K562 (cell line): ENCODE measurements around the gene YPEL3. TPM values are rescaled to one million over a fixed set of nuclear protein-coding genes. Genes with fewer than 3 reads are reported as not detected.
A peak's percentile ranks its signal among the peaks of the same experiment; 100 is the strongest.

Experiments used
- AFF4 ChIP-seq: sonication (generic); formaldehyde crosslinking; IDR thresholded peaks from 2 replicates; pipeline ENCODE4 v1.8.0; 2023; ENCODE audit warnings: mild to moderate bottlenecking, missing genetic modification reagents
- CREB3L1 ChIP-seq: fragments of 450-650 bp; IDR thresholded peaks from 2 replicates; pipeline ENCODE4 v1.6.1; 2014; ENCODE audit warnings: low read depth, mild to moderate bottlenecking, moderate library complexity, borderline replicate concordance
- CTCF ChIP-seq, 3 experiments: IDR thresholded peaks in 2 of 3; conservative IDR thresholded peaks in 1 of 3; 2 replicates each; pipeline ENCODE4 v1.5.1; 2011 to 2012; ENCODE audit warnings: low read length in 3 of 3, mild to moderate bottlenecking in 3 of 3, control low read depth in 2 of 3, improper control_type of control experiment in 1 of 3, inconsistent platforms in 1 of 3, low read depth in 1 of 3, mixed read lengths in 1 of 3, moderate library complexity in 1 of 3; ENCODE audit not compliant: insufficient read depth in 2 of 3
- DIDO1 ChIP-seq: fragments of 450-650 bp; IDR thresholded peaks from 2 replicates; pipeline ENCODE4 v1.6.1; 2016; ENCODE audit warnings: low read depth, missing biosample characterization, missing genetic modification characterization
- MBD1 ChIP-seq: fragments of 250-450 bp; sonication (Bioruptor Pico); IDR thresholded peaks from 2 replicates; pipeline ENCODE4 v1.8.0; 2022; ENCODE audit warnings: inconsistent platforms
- NFATC3 ChIP-seq: fragments of 450-650 bp; IDR thresholded peaks from 2 replicates; pipeline ENCODE4 v1.6.1; 2017; ENCODE audit warnings: mild to moderate bottlenecking
- RBM25 ChIP-seq: fragments of 200-400 bp; formaldehyde crosslinking; IDR thresholded peaks from 2 replicates; pipeline ENCODE4 v1.6.1; 2018; ENCODE audit warnings: low read length, low read depth, moderate library complexity; ENCODE audit not compliant: severe bottlenecking
- TCF7 ChIP-seq: sonication (generic); IDR thresholded peaks from 2 replicates; pipeline ENCODE4 v1.6.1; 2016; ENCODE audit warnings: antibody characterized with exemption, borderline replicate concordance
- TFAP4 ChIP-seq: sonication (generic); formaldehyde crosslinking; IDR thresholded peaks from 2 replicates; pipeline ENCODE4 v1.8.0; 2022; ENCODE audit warnings: missing genetic modification reagents, mild to moderate bottlenecking, moderate library complexity, borderline replicate concordance
- TSC22D4 ChIP-seq: fragments of 450-650 bp; IDR thresholded peaks from 2 replicates; pipeline ENCODE4 v1.6.1; 2016; ENCODE audit warnings: missing genetic modification characterization, missing biosample characterization, control low read depth
- ZBTB2 ChIP-seq: fragments of 450-650 bp; IDR thresholded peaks from 2 replicates; pipeline ENCODE4 v1.6.1; 2016; ENCODE audit warnings: antibody characterized with exemption
- ZNF232 ChIP-seq: sonication (generic); formaldehyde crosslinking; IDR thresholded peaks from 2 replicates; pipeline ENCODE4 v1.8.0; 2022; ENCODE audit warnings: mild to moderate bottlenecking, missing genetic modification reagents
- ZNF263 ChIP-seq: sonication (generic); formaldehyde crosslinking; IDR thresholded peaks from 2 replicates; pipeline ENCODE4 v1.8.0; 2022; ENCODE audit warnings: mild to moderate bottlenecking, missing genetic modification reagents, borderline replicate concordance
- ZNF445 ChIP-seq: fragments of 250-450 bp; sonication (Bioruptor Pico); IDR thresholded peaks from 2 replicates; pipeline ENCODE4 v1.4.0; 2020; ENCODE audit warnings: low read depth, mild to moderate bottlenecking, moderate library complexity
- polyA plus RNA-seq, 8 experiments: library from polyadenylated mRNA; depleted of rRNA in 4 of 8; stranded (reverse) in 5 of 8; unstranded in 3 of 8; fragments of >200 nt; fragmentation: Nextera tagmentation in 2 of 8; fragmentation: Illumina TruSeq in 1 of 8; extraction: Ambion mirVana in 2 of 8; extraction: Trizol in 1 of 8; gene quantifications; 2 replicates each; pipeline versions ENCODE4 v1.2.1 to v1.2.3, GENCODE V29; 2011 to 2014; ENCODE audit warnings: inconsistent platforms in 1 of 8, missing spikeins in 1 of 8
- total RNA-seq, 7 experiments: library from RNA; depleted of rRNA in 6 of 7; stranded (reverse); fragments of >200 nt in 6 of 7; fragmentation: Illumina TruSeq in 2 of 7; extraction: Trizol in 2 of 7; gene quantifications; 2 replicates each; pipeline versions ENCODE4 v1.2.1 to v1.2.3, GENCODE V29; 2011 to 2021; ENCODE audit warnings: low replicate concordance in 1 of 7

YPEL3 gene
- total and polyA plus RNA-seq, 9 of the 15 experiments (the other 6 are each of a cell fraction or from before 2014, with no cell fraction given) = 0.41 to 15.0 (median 2.9) TPM

GRCh38 chr16:30069611-30070462 is 26.2 kb downstream of the YPEL3 start (continued):
- no peak for TF ChIP-seq AFF4
- TF ChIP-seq ZNF232 (CRISPR knock-in tag) = no peak
- TF ChIP-seq ZNF445 = no peak
- no peak for TF ChIP-seq RBM25
- no peak for TF ChIP-seq DIDO1
- 0 out of 2 replicates have a peak, but pooled peaks have one; percentile 18 for TF ChIP-seq ZNF263 (CRISPR knock-in tag)
- no peak for TF ChIP-seq TCF7
- peak in 1 of 3 experiments; percentile 13; a peak in 1 of 6 replicates for TF ChIP-seq CTCF (IDR thresholded peaks at IDR 0.05 in 2 of 3, conservative IDR thresholded peaks at IDR 0.05 in 1 of 3; ENCODE audit: insufficient read depth in 2 of 3, low read depth in 1 of 3, low read length in 3 of 3)
- TF ChIP-seq MBD1 (CRISPR knock-in tag) = no peak
- no peak for TF ChIP-seq NFATC3
- no peak for TF ChIP-seq ZBTB2
- no peak for TF ChIP-seq CREB3L1
- TF ChIP-seq TSC22D4 (tag) = no peak
- 0 out of 2 replicates have a peak, but pooled peaks have one; percentile 23 for TF ChIP-seq TFAP4
